GM10847 (cell line): ENCODE results near the gene CD19.

ENCODE experiments used
- POLR2A ChIP-seq: IDR thresholded peaks from 2 replicates; pipeline ENCODE4 v1.6.1; 2011; ENCODE audit not compliant: insufficient read length; ENCODE audit errors: extremely low read depth

CD19 gene

GRCh38 chr16:28903344-28904042, 28.3 kb upstream of the CD19 start:
- no peak for TF ChIP-seq POLR2A

- no peak for TF ChIP-seq POLR2A
Observed at GRCh38 chr16:28904363-28904762, 27.4 kb upstream of the CD19 start.

- no peak for TF ChIP-seq POLR2A
Observed at GRCh38 chr16:28904828-28905227, 26.9 kb upstream of the CD19 start.

GRCh38 chr16:28905229-28905754, 26.5 kb upstream of the CD19 start:
- TF ChIP-seq POLR2A, result no peak

- TF ChIP-seq POLR2A, result no peak
Observed at GRCh38 chr16:28905800-28906372, 25.9 kb upstream of the CD19 start.

GRCh38 chr16:28910086-28911031, 21.4 kb upstream of the CD19 start:
- TF ChIP-seq POLR2A, result no peak

- no peak for TF ChIP-seq POLR2A
Observed at GRCh38 chr16:28912558-28912957, 19.2 kb upstream of the CD19 start.

GRCh38 chr16:28913946-28914724, 17.6 kb upstream of the CD19 start:
- no peak for TF ChIP-seq POLR2A

- no peak for TF ChIP-seq POLR2A
Observed at GRCh38 chr16:28915181-28915580, 16.6 kb upstream of the CD19 start.

- TF ChIP-seq POLR2A, result no peak
Observed at GRCh38 chr16:28917095-28917494, 14.7 kb upstream of the CD19 start.

- TF ChIP-seq POLR2A, result no peak
Observed at GRCh38 chr16:28918698-28919097, 13.1 kb upstream of the CD19 start.

- no peak for TF ChIP-seq POLR2A
Observed at GRCh38 chr16:28923231-28923587, 8.6 kb upstream of the CD19 start.

- TF ChIP-seq POLR2A, result no peak
Observed at GRCh38 chr16:28923652-28924398, 7.9 kb upstream of the CD19 start.

GRCh38 chr16:28924399-28924761, 7.4 kb upstream of the CD19 start:
- TF ChIP-seq POLR2A, result no peak
